Urothelium cell line (cell line): Measurements from ENCODE around the gene LPAR1.
"Not testable (repeated sequence)": the region's sequence is repeated elsewhere in the genome, so short reads cannot be mapped to it uniquely, and the experiment has no call there.

Experiments used
- DNase-seq: peaks from one replicate; pipeline ENCODE4 v3.0.0; 2011; ENCODE audit warnings: low spot score, mixed read lengths
- FAIRE-seq: peaks from 2 replicates; lab custom pipeline; 2011; peaks lifted over from hg19 to GRCh38; lab: Jason Lieb, UNC

The LPAR1 gene, protein sequence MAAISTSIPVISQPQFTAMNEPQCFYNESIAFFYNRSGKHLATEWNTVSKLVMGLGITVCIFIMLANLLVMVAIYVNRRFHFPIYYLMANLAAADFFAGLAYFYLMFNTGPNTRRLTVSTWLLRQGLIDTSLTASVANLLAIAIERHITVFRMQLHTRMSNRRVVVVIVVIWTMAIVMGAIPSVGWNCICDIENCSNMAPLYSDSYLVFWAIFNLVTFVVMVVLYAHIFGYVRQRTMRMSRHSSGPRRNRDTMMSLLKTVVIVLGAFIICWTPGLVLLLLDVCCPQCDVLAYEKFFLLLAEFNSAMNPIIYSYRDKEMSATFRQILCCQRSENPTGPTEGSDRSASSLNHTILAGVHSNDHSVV

DNA sequence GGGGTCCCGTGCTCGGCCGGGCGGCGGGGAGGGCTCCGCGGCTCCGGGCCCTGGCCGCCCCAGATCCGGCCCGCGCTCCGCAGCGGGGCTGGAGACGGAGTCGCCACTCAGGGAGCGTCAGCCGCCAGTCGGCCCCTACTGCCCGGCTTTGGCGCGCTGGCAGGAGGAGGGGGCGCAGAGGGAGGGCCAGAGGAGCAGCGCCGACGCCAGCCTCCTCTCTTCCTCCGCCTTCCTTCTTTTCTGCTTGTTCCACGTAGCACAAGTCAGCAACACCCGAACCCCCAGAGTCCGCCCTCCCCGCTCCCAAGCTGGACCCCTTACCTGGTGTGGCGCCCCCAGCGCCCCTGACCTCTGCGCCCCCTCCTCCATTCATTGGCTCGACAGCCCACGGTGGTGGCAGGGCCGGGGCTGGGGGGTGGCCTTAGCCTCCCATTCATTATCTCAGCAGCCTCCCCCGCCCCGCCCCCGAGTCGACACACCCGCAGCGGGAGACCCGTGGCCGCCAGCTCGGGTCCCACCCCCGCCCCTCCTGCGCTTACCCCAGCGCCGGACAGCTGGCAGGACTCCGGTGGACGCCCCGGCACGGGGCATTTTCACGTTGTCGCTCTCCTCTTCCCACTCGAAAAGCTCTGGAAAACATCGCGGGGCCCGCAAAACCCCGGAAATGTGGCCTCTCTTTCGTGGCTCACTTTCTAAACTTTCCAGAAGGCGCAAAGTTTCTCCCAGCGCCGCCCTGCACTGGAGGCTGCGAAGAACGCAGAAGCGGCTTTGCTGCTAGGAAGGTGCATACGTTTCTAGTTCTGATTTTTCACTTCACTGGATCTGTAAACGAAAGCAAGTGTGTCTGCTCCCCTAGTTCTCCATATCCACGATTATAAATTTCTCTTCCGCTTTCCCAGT is at the start of gene LPAR1:
Gene LPAR1 (minus strand): TSS at position 140 of the 900 bp plus-strand sequence. CDS start 66,353 bp downstream, outside the sequence.
- FAIRE-seq (no peak), DNase-seq (peak; percentile 34)

DNA sequence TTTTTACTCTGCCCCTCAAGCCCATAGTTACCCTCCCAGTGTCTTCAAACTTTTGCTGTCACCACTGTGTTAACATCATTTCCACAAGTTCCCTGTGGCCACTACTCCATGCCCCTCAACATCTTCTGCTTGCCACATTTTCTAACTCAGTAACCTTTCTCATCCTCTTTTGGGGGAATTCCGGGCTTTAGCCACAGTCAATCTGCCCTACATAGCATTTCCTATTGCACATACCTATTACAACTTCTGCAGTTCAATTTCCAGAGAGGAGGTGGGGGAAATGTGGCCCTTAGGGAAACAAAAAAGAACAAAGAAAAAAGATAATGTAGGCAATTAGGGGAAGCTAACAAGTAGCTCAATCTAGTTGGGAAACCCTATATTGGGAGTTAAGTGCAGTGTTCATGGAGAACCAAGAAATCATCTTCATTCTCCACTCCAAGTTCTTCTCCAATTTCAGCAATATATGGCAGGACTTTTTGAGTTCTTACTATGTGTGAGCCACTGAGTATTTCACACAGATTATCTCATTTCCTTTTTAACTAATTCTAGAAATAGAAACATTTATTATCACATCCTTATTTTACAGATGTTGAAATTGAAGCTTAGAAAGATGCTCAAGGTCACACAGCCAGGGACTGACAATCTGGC is 40.2 kb upstream of the LPAR1 start:
- no peak for FAIRE-seq
- DNase-seq, result no peak

GRCh38 chr9:111076519-111076918 is 38.2 kb upstream of the LPAR1 start:
- DNase-seq (no peak), FAIRE-seq (no peak)

GRCh38 chr9:111076042-111076441 is 37.8 kb upstream of the LPAR1 start:
- FAIRE-seq, result no peak
- DNase-seq, result no peak

- FAIRE-seq, result no peak
Measured at GRCh38 chr9:111074395-111074794, 36.1 kb upstream of the LPAR1 start.

GRCh38 chr9:111069183-111069582 is 30.9 kb upstream of the LPAR1 start:
- FAIRE-seq (no peak), DNase-seq (no peak)

More at GRCh38 chr9:111074395-111074794, 36.1 kb upstream of the LPAR1 start:
- no peak for DNase-seq

DNA sequence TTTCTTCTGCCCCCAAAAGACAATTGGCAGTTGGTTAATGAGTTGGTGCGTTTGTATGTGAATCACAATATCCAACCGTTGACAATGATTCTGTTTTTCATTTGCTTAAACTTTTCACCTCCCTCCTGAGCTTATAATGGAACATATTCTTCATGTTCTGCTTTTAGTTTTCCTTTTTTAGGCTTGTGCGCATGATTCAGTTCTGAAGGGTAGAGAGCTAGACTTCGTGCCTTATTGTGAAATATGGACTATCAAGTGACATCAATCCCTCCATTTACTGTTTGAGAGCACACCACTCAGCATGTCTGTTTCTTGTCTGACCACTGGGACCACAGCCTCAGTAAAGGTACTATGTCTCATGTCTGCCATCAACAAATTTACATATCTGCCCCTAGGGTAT is 30.5 kb upstream of the LPAR1 start:
- no peak for DNase-seq
- no peak for FAIRE-seq

- no peak for FAIRE-seq
- no peak for DNase-seq
Measured at GRCh38 chr9:111068383-111068730, 30.1 kb upstream of the LPAR1 start.

GRCh38 chr9:111066468-111066867 is 28.2 kb upstream of the LPAR1 start:
- no peak for FAIRE-seq

GRCh38 chr9:111065414-111065813 is 27.1 kb upstream of the LPAR1 start:
- FAIRE-seq (no peak), DNase-seq (no peak)

More at GRCh38 chr9:111066468-111066867, 28.2 kb upstream of the LPAR1 start:
- no peak for DNase-seq

DNA sequence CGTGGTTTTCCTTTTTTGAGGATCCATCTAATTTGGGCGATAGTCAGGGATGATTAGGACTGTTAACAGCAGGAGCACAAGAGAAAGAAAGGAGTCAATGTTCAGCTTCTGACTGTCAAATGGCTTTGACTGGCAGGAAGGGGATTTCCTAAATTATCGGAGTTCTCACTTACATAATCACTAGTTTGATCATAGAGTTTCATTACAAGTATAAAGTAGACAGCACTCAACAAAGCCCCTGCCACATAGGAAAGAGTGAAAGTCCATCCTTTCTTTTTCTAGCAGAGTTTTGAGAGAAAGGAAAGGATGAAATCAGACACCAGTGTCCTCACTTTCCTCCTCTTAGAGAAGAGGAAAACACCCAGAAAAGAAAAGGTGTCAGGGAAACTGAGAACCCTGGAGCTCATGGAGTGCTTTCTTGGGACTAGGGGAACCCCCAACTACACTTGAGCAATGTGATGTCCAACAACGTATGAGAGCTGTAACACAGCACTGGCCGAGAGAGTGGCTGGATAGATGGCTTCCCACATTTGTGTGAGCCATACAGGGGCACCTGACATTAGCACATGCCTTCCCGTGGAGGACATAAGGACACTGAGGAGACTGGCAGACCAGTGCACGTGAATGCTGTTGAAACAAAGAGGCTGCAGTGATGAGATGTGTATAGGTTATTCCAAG is 26.0 kb upstream of the LPAR1 start:
- DNase-seq, result no peak
- FAIRE-seq, result no peak

DNA sequence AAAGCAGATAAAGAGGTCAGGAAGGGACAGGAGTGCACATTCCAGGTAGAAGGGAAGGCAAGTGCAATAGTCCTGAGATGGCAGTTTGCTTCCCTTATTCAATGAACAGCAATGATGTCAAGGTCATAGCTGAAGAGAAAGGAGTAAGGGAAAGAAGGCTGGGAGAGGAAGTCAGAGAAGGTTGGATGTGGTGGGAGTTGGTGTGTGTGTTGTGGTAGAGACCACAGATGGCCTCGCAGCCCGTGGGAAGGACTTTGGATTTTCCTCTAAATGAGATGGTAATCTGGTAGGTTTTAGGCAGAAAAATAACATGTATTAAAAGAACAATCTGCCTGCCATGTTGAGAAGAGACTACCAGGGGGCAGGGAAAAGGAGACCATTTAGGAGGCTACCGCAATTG is 25.1 kb upstream of the LPAR1 start:
- DNase-seq, result no peak
- FAIRE-seq, result no peak

- FAIRE-seq, result no peak
Measured at GRCh38 chr9:111058166-111058565, 19.9 kb upstream of the LPAR1 start.

DNA sequence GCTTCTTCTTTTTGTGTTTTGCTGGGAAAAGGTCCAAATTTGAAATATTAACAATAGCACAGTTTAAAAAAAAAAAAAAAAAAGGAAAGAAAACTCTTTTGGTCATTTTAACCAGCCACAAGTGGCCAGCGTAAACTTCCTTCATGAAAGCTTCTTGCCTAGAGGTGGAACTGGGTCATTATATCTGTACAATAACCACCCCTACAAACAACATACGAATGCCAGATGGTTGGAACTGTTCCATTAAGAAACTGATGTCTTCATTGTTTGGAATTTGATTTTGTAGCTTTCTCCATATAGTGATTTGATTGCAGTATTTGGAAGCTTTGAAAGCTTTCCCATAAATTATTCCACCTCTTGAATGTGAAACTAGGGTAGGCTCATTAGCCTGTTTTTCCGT is 18.3 kb upstream of the LPAR1 start:
- DNase-seq (no peak), FAIRE-seq (no peak)

More at GRCh38 chr9:111058166-111058565, 19.9 kb upstream of the LPAR1 start:
- DNase-seq, result no peak

- FAIRE-seq, result no peak
- DNase-seq, result no peak
Measured at GRCh38 chr9:111052791-111053190, 14.5 kb upstream of the LPAR1 start.

DNA sequence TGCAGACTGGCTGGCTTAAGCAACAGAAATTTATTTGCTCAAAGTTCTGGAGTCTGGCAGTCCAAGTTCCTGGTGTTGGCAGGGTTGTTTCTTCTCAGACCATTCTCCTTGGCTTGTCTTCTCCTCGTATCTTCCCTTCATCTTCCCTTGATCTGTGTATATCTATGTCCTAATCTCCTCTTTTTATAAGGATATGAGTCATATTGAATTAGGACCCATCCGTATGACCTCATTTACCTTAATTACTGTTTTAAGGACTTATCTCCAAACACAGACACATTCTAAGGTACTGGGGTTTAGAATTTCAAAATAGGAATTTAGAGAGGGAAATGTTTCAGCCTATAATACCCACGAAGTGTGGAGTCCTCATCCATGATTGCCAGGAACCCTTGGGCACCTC is 13.1 kb upstream of the LPAR1 start:
- FAIRE-seq, result no peak

GRCh38 chr9:111050819-111051218 is 12.5 kb upstream of the LPAR1 start:
- FAIRE-seq, result no peak
- DNase-seq, result no peak

More for the DNA sequence above, 13.1 kb upstream of the LPAR1 start:
- DNase-seq, result no peak

DNA sequence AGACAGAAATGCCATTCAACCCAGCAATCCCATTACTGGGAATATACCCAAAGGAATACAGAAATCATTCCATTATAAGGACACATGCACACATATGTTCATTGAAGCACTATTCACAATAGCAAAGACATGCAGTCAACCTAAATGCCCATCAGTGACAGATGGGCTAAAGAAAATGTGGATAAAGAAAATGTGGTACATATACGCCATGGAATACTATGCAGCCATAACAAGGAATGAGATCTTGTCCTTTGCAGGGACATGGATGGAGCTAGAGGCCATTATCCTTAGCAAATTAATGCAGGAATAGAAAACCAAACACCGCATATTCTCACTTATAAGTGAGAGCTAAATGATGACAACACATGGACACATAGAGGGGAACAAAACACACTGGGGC is 9.0 kb upstream of the LPAR1 start:
- FAIRE-seq, DNase-seq: not testable (repeated sequence)

DNA sequence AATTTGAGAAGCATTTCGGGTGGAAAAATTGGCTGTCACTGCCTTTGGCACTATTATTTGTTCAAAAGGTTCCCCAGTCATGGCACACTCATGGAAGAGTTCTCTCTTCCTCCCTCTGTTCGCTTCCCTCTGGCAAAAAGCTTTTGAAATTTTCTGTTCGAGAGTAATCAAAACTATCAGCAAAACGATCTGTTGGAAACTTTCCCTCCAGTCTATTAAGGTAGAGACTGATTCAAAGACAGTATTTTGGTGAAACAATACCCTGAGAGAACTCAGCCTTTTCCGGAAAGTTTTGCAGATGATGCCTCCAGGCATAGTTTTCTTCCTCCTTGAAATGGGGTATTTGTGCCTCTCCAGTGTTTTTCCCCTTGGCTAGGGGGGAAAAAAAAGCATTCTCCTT is 3.6 kb upstream of the LPAR1 start:
- FAIRE-seq (no peak), DNase-seq (no peak)

DNA sequence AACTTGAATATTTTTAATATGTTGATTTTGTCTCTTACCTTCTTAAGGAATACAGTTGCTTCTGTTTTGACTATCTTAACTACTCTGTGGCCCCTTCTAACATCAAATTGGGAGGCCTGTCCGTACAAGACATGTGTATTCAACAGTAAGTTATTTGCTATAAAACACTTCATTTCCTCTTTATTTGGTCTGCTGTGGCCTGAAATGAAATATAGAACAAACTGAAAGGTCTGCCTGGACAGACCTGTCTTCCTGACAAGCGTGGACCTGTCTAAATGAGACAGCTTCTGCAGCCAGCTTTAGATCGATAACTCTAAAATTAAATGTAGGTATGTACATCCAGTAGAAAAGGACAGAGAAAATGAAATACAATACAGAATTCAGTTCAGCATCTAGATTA is 2.2 kb upstream of the LPAR1 start:
- DNase-seq (no peak), FAIRE-seq (no peak)
